HCT116 (cell line): Measurements from ENCODE around the gene GUCY2D. TPM values are rescaled to one million over a fixed set of nuclear protein-coding genes. Genes with fewer than 3 reads are reported as not detected.

Source experiments
- ATAC-seq: fragments of 200-7000 bp; cut with Tn5 transposase; 2 replicates; pipeline ENCODE4 v1.9.1; 2020; ENCODE audit warnings: mild to moderate bottlenecking, moderate library complexity
- BruUV-seq: library from RNA; stranded (reverse); fragments of 400-500 nt; replicated peaks from 2 replicates; lab custom pipeline; 2021; lab: Mats Ljungman, UMichigan
- CTCF ChIA-PET: fragments of 300-600 bp; sonication (Branson Sonifier 250); formaldehyde crosslinking; loops from one replicate; lab custom pipeline; 2021; ENCODE audit warnings: antibody characterized with exemption; lab: Charles Lee
- POLR2A ChIA-PET: fragments of 300-600, 350-600 bp; sonication (Branson Sonifier 250); formaldehyde crosslinking; loops from one replicate; lab custom pipeline; 2021; ENCODE audit warnings: antibody characterized with exemption; lab: Charles Lee
- RAD21 ChIA-PET, 2 experiments: fragments of 300-600 bp; sonication (Branson Sonifier 250); formaldehyde crosslinking; loops; one replicate each; lab custom pipeline; 2023; ENCODE audit warnings: low total read pairs in 2 of 2; ENCODE audit not compliant: uncharacterized antibody in 2 of 2, unreplicated experiment in 2 of 2, low non-redundant PET in 1 of 2; lab: Charles Lee
- DNase-seq: peaks from one replicate; pipeline ENCODE4 v3.0.0-alpha.2; 2010; ENCODE audit warnings: low read depth, low spot score
- H2AFZ ChIP-seq: fragments of 200-600 bp; shearing (Covaris generic), sonication (generic); 2 replicates; pipeline ENCODE4 v1.6.1; 2017; ENCODE audit warnings: low read depth, mixed run types, mixed read lengths, antibody characterized with exemption, low read length; ENCODE audit not compliant: poor library complexity, severe bottlenecking
- H3K27ac ChIP-seq: 2 replicates; pipeline ENCODE4 v1.5.1; 2012; ENCODE audit warnings: low read depth, low read length
- H3K27me3 ChIP-seq: fragments of 200-600 bp; sonication (generic); 2 replicates; pipeline ENCODE4 v1.6.1; 2016; ENCODE audit warnings: mixed run types, low read length, mixed read lengths; ENCODE audit not compliant: insufficient read depth
- H3K36me3 ChIP-seq, 2 experiments: fragments of 200-500 bp in 1 of 2; fragments of 200-600 bp in 1 of 2; sonication (Bioruptor generic) in 1 of 2; sonication (generic) in 1 of 2; 2 replicates each; pipeline versions ENCODE4 v1.5.1 to v1.6.1; 2014 to 2016; ENCODE audit warnings: low read length in 2 of 2, inconsistent platforms in 1 of 2, mixed read lengths in 1 of 2, mixed run types in 1 of 2; ENCODE audit not compliant: insufficient read depth in 2 of 2, control insufficient read depth in 1 of 2
- H3K4me1 ChIP-seq, 2 experiments: fragments of 200-600 bp in 1 of 2; sonication (generic) in 1 of 2; 2 replicates each; pipeline versions ENCODE4 v1.5.1 to v1.6.1; 2012 to 2017; ENCODE audit warnings: low read length in 2 of 2, inconsistent platforms in 1 of 2, mild to moderate bottlenecking in 1 of 2, mixed read lengths in 1 of 2, mixed run types in 1 of 2, moderate library complexity in 1 of 2; ENCODE audit not compliant: insufficient read depth in 2 of 2, control insufficient read depth in 1 of 2
- H3K4me2 ChIP-seq: fragments of 200-600 bp; sonication (generic); 2 replicates; pipeline ENCODE4 v1.6.1; 2017; ENCODE audit warnings: mixed run types, low read length, mixed read lengths
- H3K4me3 ChIP-seq, 2 experiments: fragments of 200-600 bp in 1 of 2; sonication (generic) in 1 of 2; replicated peaks in 1 of 2; 2 replicates each; pipeline ENCODE4 v1.5.1; 2011 to 2016; ENCODE audit warnings: low read length in 2 of 2, control low read depth in 1 of 2, low read depth in 1 of 2, mild to moderate bottlenecking in 1 of 2, mixed read lengths in 1 of 2, mixed run types in 1 of 2
- H3K79me2 ChIP-seq: fragments of 200-600 bp; sonication (generic); 2 replicates; pipeline ENCODE4 v1.6.1; 2017; ENCODE audit warnings: mild to moderate bottlenecking, mixed run types, low read length, moderate library complexity, mixed read lengths; ENCODE audit not compliant: insufficient read depth
- H3K9ac ChIP-seq: fragments of 200-600 bp; sonication (generic); 2 replicates; pipeline ENCODE4 v1.6.1; 2016; ENCODE audit warnings: low read length, mixed read lengths
- H3K9me2 ChIP-seq: fragments of 200-600 bp; sonication (generic), shearing (Covaris generic); 2 replicates; pipeline ENCODE4 v1.6.1; 2017; ENCODE audit warnings: mixed run types, mild to moderate bottlenecking, moderate library complexity; ENCODE audit not compliant: insufficient read depth
- H3K9me3 ChIP-seq, 2 experiments: fragments of 200-500 bp in 1 of 2; fragments of 200-600 bp in 1 of 2; sonication (Bioruptor generic) in 1 of 2; sonication (generic) in 1 of 2; 2 replicates each; pipeline ENCODE4 v1.6.1; 2014 to 2017; ENCODE audit warnings: low read length in 2 of 2, mixed read lengths in 2 of 2, inconsistent platforms in 1 of 2, low read depth in 1 of 2, mild to moderate bottlenecking in 1 of 2, mixed run types in 1 of 2, moderate library complexity in 1 of 2; ENCODE audit not compliant: control insufficient read depth in 1 of 2, insufficient read depth in 1 of 2
- H4K20me1 ChIP-seq: fragments of 200-600 bp; sonication (generic), shearing (Covaris generic); 2 replicates; pipeline ENCODE4 v1.6.1; 2017; ENCODE audit warnings: mixed run types, mild to moderate bottlenecking, moderate library complexity; ENCODE audit not compliant: insufficient read depth
- CTCF ChIP-seq, 3 experiments: fragments of 200-600 bp in 1 of 3; sonication (generic) in 1 of 3; IDR thresholded peaks in 2 of 3; conservative IDR thresholded peaks in 1 of 3; 2 replicates each; pipeline ENCODE4 v1.5.1; 2012 to 2017; ENCODE audit warnings: low read depth in 2 of 3, low read length in 2 of 3, antibody characterized with exemption in 1 of 3, borderline replicate concordance in 1 of 3, control low read depth in 1 of 3, mild to moderate bottlenecking in 1 of 3, mixed read lengths in 1 of 3, mixed run types in 1 of 3, moderate library complexity in 1 of 3; ENCODE audit not compliant: insufficient read depth in 1 of 3
- EZH2 ChIP-seq: fragments of 200-600 bp; sonication (generic); IDR thresholded peaks from 2 replicates; pipeline ENCODE4 v1.6.1; 2017; ENCODE audit warnings: antibody characterized with exemption, mixed run types
- JUND ChIP-seq: IDR thresholded peaks from 2 replicates; pipeline ENCODE4 v1.6.1; 2012
- MAX ChIP-seq: IDR thresholded peaks from 2 replicates; pipeline ENCODE4 v1.6.1; 2012
- POLR2AphosphoS5 ChIP-seq: IDR thresholded peaks from 2 replicates; pipeline ENCODE4 v1.6.1; 2011; ENCODE audit warnings: mild to moderate bottlenecking, low read depth, low read length, moderate library complexity
- SP1 ChIP-seq: IDR thresholded peaks from 2 replicates; pipeline ENCODE4 v1.6.1; 2012; ENCODE audit warnings: low read depth
- TCF7L2 ChIP-seq: IDR thresholded peaks from 2 replicates; pipeline ENCODE4 v1.7.0; 2011; ENCODE audit warnings: borderline replicate concordance, inconsistent platforms; ENCODE audit not compliant: insufficient read depth, insufficient read length; ENCODE audit errors: extremely low read depth
- ZBTB33 ChIP-seq: IDR thresholded peaks from 2 replicates; pipeline ENCODE4 v1.6.1; 2011; ENCODE audit warnings: mild to moderate bottlenecking, low read length, moderate library complexity; ENCODE audit not compliant: insufficient replicate concordance; ENCODE audit errors: extremely low read depth
- ZNF274 ChIP-seq: fragments of 200-500 bp; sonication (Bioruptor generic); IDR thresholded peaks from 2 replicates; pipeline ENCODE4 v1.6.1; 2014; ENCODE audit warnings: mild to moderate bottlenecking, low read depth, low read length, inconsistent platforms
- intact Hi-C: fragments of 100-400 bp; cut with micrococcal nuclease; formaldehyde crosslinking; loops from 2 replicates; pipeline ENCODE4 v1.10.0; 2022
- total RNA-seq: library from RNA; stranded (reverse); gene quantifications from one replicate; pipeline ENCODE4 v1.2.1, GENCODE V29; 2021; ENCODE audit not compliant: unreplicated experiment

The GUCY2D gene
- total RNA-seq, 1 experiment from 2014 or later, result 1.4 TPM

DNA sequence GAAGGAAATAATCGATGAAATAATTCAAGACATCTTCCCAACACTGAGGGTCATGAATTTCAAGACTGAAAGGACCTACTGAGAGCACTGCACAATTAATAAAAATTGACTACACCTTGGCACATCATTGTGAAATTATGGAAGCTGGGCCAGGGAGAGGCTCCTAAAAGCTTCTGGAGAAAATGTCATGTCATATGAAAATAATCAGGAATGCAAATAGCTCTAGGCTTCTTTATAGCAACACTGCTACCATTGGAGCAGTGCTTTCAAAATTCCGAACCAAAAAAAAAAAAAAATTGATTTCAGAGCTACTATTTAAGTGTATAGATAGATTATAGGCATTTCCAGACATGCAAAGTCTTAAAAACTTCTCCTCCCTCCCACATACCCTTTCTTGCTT, 30.0 kb downstream of the GUCY2D start:
- intact Hi-C loops, result no loop called here
- ChIA-PET POLR2A (no interaction called here), RAD21 (no interaction called here), CTCF (interaction anchor here (1.5 to 2.6 kb wide), 3 partner anchors 9 to 35 kb away, joined by 5 to 14 read pairs (median 5); no protein-coding TSS in a partner anchor)
- H3K4me2 ChIP-seq, result no peak overlapping the region
- H3K27ac ChIP-seq, result no peak overlapping the region
- no TSS peak for BruUV-seq
- no peak overlapping the region for H3K4me3 ChIP-seq
- no peaks in the 10 kb centered on the region for H3K27me3 ChIP-seq
- no peaks in the 10 kb centered on the region for H3K9me3 ChIP-seq
- H3K36me3 ChIP-seq, result no peaks in the 10 kb centered on the region
- no peak overlapping the region for H3K9ac ChIP-seq
- H4K20me1 ChIP-seq, result no peaks in the 10 kb centered on the region
- no peak overlapping the region for H2AFZ ChIP-seq
- DNase-seq (no peak), ATAC-seq (no peak)
- H3K4me1 ChIP-seq, result no peaks in the 10 kb centered on the region
- no peaks in the 10 kb centered on the region for H3K9me2 ChIP-seq
- no peak for TF ChIP-seq TCF7L2
- no peak for TF ChIP-seq POLR2AphosphoS5
- TF ChIP-seq SP1, result no peak
- TF ChIP-seq CTCF (IDR thresholded peaks at IDR 0.05 in 2 of 3, conservative IDR thresholded peaks at IDR 0.05 in 1 of 3; ENCODE audit: borderline replicate concordance in 1 of 3, insufficient read depth in 1 of 3, low read depth in 2 of 3, low read length in 2 of 3), result no peak
- TF ChIP-seq MAX, result no peak
- no peak for TF ChIP-seq EZH2
- TF ChIP-seq ZBTB33, result no peak
- TF ChIP-seq ZNF274, result no peak
- TF ChIP-seq JUND, result no peak
- H3K79me2 ChIP-seq, result no peaks in the 10 kb centered on the region
